ENCODE results near the gene VWF.

The VWF gene

GRCh38 chr12:5945071-5946008, 179.1 kb downstream of the VWF start, which contains the start of gene ANO2:
Gene ANO2 (minus strand): TSS chr12:5945259. CDS start chr12:5945217, 42 bp downstream.
- H3K4me3 Mint-ChIP-seq = peak within 1 kb of the TSS; percentile 85
- no peaks in the 10 kb centered on the region for H3K36me3 Mint-ChIP-seq (ENCODE audit: low read depth)
- peak; percentile 83 for DNase-seq
- H3K27me3 Mint-ChIP-seq (ENCODE audit: low read depth, poor library complexity) = peaks cover 83% of the 10 kb centered on the region
- TF ChIP-seq, protein P1, sequence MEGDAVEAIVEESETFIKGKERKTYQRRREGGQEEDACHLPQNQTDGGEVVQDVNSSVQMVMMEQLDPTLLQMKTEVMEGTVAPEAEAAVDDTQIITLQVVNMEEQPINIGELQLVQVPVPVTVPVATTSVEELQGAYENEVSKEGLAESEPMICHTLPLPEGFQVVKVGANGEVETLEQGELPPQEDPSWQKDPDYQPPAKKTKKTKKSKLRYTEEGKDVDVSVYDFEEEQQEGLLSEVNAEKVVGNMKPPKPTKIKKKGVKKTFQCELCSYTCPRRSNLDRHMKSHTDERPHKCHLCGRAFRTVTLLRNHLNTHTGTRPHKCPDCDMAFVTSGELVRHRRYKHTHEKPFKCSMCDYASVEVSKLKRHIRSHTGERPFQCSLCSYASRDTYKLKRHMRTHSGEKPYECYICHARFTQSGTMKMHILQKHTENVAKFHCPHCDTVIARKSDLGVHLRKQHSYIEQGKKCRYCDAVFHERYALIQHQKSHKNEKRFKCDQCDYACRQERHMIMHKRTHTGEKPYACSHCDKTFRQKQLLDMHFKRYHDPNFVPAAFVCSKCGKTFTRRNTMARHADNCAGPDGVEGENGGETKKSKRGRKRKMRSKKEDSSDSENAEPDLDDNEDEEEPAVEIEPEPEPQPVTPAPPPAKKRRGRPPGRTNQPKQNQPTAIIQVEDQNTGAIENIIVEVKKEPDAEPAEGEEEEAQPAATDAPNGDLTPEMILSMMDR (IDR thresholded peaks at IDR 0.05) = no peak
- H3K4me1 Mint-ChIP-seq = peaks cover 22% of the 10 kb centered on the region
- peaks cover 5% of the 10 kb centered on the region for H3K9me3 Mint-ChIP-seq
- no peak within 1 kb of the TSS for H3K27ac Mint-ChIP-seq

DNA sequence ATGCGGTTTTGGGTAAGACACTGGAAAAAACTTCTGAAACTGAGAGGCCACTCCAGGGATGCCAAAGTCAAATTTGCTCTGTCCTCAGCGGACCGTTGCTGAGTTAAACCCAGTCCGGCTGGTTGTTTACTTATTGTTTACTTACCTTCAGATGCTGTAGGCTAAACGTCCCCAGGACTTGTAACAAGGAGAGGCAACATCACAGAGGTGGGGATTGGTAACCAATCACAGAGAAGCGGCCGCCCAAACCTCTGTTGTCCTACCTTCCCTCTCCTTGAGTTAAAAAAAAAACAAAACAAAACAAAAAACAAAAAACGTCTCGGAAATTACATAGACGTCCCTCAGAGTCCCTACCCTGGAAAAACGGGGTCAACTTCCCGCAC, 179.8 kb downstream of the VWF start:
- Mint-ChIP-seq H3K4me1 (peaks cover 22% of the 10 kb centered on the region), H3K36me3 (ENCODE audit: low read depth) (no peaks in the 10 kb centered on the region), H3K4me3 (peak overlapping the region; percentile 85), H3K9me3 (peaks cover 5% of the 10 kb centered on the region), H3K27ac (no peak overlapping the region), H3K27me3 (ENCODE audit: low read depth, poor library complexity) (peaks cover 87% of the 10 kb centered on the region)
- TF ChIP-seq, protein P1 (IDR thresholded peaks at IDR 0.05) = no peak
- DNase-seq = no peak

GRCh38 chr12:5944053-5944452, 180.4 kb downstream of the VWF start:
- Mint-ChIP-seq H3K27ac (no peak overlapping the region), H3K4me3 (peak overlapping the region; percentile 85), H3K36me3 (ENCODE audit: low read depth) (no peaks in the 10 kb centered on the region), H3K9me3 (peaks cover 5% of the 10 kb centered on the region), H3K27me3 (ENCODE audit: low read depth, poor library complexity) (peaks cover 85% of the 10 kb centered on the region), H3K4me1 (peaks cover 22% of the 10 kb centered on the region)
- DNase-seq = no peak
- TF ChIP-seq, protein P1 (IDR thresholded peaks at IDR 0.05) = no peak

GRCh38 chr12:5941907-5942306, 182.6 kb downstream of the VWF start:
- no peak overlapping the region for H3K4me3 Mint-ChIP-seq
- H3K36me3 Mint-ChIP-seq (ENCODE audit: low read depth) = no peaks in the 10 kb centered on the region
- no peak for DNase-seq

DNA sequence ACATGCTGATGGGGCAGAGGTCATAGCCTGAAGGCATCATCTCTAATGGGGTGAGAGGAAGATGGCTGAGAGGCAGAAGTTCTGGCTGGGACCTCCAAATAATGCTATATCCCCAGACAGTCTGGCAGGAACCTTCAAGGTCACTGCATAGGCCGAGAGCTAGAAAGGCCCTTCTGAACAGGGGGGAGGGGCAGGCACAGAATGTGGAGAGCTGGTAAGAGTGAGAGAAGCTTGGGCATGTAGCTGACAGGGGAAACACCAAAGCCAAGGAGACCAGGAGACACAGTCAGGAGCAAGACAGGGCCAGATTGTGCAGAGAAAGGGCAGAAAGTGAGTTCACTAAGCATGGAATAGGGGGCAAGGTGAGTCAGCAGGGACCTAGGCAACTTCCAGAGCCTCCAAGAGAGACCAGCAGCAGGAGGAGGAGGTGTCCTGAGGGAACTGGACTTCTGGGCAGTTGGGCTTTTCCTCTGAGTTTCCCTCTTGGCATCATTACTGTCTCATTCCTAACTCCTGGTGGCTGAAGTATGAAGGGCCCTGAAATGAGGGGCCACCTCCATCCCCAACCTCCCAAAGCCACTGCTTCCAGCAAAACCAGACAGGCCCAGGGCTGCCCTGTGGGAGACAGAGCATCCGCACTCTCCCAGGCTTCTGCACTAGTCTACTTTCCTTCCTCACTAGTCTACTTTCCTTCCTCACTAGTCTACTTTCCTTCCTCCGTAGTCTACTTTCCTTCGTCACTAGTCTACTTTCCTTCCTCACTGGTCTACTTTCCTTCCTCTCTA, 196.5 kb downstream of the VWF start:
- Mint-ChIP-seq H3K27me3 (ENCODE audit: low read depth, poor library complexity) (peaks cover 47% of the 10 kb centered on the region), H3K9me3 (no peaks in the 10 kb centered on the region), H3K36me3 (ENCODE audit: low read depth) (no peaks in the 10 kb centered on the region), H3K27ac (no peak overlapping the region), H3K4me1 (peaks cover 4% of the 10 kb centered on the region), H3K4me3 (no peak overlapping the region)
- TF ChIP-seq, protein P1 (IDR thresholded peaks at IDR 0.05) = no peak
- DNase-seq = no peak

More at GRCh38 chr12:5941907-5942306, 182.6 kb downstream of the VWF start:
- H3K27ac Mint-ChIP-seq = no peak overlapping the region
- H3K9me3 Mint-ChIP-seq = peaks cover 2% of the 10 kb centered on the region
- H3K27me3 Mint-ChIP-seq (ENCODE audit: low read depth, poor library complexity) = peaks cover 74% of the 10 kb centered on the region
- TF ChIP-seq, protein P1 (IDR thresholded peaks at IDR 0.05) = no peak
- peaks cover 19% of the 10 kb centered on the region for H3K4me1 Mint-ChIP-seq

All from nephron progenitor cell (in vitro differentiated cells).